ENCODE measurements around the gene THAP6.

GRCh38 chr4:75505630-75506029 is 8.6 kb upstream of the THAP6 start:
- TF ChIP-seq, protein P1, sequence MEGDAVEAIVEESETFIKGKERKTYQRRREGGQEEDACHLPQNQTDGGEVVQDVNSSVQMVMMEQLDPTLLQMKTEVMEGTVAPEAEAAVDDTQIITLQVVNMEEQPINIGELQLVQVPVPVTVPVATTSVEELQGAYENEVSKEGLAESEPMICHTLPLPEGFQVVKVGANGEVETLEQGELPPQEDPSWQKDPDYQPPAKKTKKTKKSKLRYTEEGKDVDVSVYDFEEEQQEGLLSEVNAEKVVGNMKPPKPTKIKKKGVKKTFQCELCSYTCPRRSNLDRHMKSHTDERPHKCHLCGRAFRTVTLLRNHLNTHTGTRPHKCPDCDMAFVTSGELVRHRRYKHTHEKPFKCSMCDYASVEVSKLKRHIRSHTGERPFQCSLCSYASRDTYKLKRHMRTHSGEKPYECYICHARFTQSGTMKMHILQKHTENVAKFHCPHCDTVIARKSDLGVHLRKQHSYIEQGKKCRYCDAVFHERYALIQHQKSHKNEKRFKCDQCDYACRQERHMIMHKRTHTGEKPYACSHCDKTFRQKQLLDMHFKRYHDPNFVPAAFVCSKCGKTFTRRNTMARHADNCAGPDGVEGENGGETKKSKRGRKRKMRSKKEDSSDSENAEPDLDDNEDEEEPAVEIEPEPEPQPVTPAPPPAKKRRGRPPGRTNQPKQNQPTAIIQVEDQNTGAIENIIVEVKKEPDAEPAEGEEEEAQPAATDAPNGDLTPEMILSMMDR (conservative IDR thresholded peaks at IDR 0.05 in 1 of 2, IDR thresholded peaks at IDR 0.05 in 1 of 2; ENCODE audit: low read depth in 1 of 2, low read length in 2 of 2): no peak
- TF ChIP-seq EZH2 (IDR thresholded peaks at IDR 0.05; ENCODE audit: low read length, missing control alignments): no peak
